ENCODE results near the gene RTEL1.

RTEL1 gene

GRCh38 chr20:63690003-63690897, 32.1 kb downstream of the RTEL1 start:
- no peak overlapping the region for H3K4me3 ChIP-seq (ENCODE audit: low read depth, low read length)
- DNase-seq (ENCODE audit: low read depth, low spot score), result no peak
- TF ChIP-seq, protein P1, sequence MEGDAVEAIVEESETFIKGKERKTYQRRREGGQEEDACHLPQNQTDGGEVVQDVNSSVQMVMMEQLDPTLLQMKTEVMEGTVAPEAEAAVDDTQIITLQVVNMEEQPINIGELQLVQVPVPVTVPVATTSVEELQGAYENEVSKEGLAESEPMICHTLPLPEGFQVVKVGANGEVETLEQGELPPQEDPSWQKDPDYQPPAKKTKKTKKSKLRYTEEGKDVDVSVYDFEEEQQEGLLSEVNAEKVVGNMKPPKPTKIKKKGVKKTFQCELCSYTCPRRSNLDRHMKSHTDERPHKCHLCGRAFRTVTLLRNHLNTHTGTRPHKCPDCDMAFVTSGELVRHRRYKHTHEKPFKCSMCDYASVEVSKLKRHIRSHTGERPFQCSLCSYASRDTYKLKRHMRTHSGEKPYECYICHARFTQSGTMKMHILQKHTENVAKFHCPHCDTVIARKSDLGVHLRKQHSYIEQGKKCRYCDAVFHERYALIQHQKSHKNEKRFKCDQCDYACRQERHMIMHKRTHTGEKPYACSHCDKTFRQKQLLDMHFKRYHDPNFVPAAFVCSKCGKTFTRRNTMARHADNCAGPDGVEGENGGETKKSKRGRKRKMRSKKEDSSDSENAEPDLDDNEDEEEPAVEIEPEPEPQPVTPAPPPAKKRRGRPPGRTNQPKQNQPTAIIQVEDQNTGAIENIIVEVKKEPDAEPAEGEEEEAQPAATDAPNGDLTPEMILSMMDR (IDR thresholded peaks at IDR 0.05; ENCODE audit: insufficient read depth, low read length, missing control alignments), result no peak
- CTCF ChIA-PET, result no interaction called here
- POLR2A ChIA-PET, result interaction anchor here (2.7 kb wide), 1 partner anchor 8 kb away, joined by 12 read pairs; no protein-coding TSS in a partner anchor

- TF ChIP-seq, protein P1 (IDR thresholded peaks at IDR 0.05; ENCODE audit: insufficient read depth, low read length, missing control alignments), result no peak
- DNase-seq (ENCODE audit: low read depth, low spot score), result no peak
- H3K4me3 ChIP-seq (ENCODE audit: low read depth, low read length), result no peak overlapping the region
- POLR2A ChIA-PET, result interaction anchor here (2.7 kb wide), 1 partner anchor 9 kb away, joined by 12 read pairs; no protein-coding TSS in a partner anchor
- CTCF ChIA-PET, result no interaction called here
These were observed 33.0 kb downstream of the RTEL1 start for GRCh38 chr20:63690898-63691710.

GRCh38 chr20:63691711-63692435, 33.8 kb downstream of the RTEL1 start:
- CTCF ChIA-PET, result no interaction called here
- no peak for DNase-seq (ENCODE audit: low read depth, low spot score)
- POLR2A ChIA-PET, result interaction anchor here (2.7 kb wide), 1 partner anchor 9 kb away, joined by 12 read pairs; no protein-coding TSS in a partner anchor
- TF ChIP-seq, protein P1 (IDR thresholded peaks at IDR 0.05; ENCODE audit: insufficient read depth, low read length, missing control alignments), result no peak
- no peak overlapping the region for H3K4me3 ChIP-seq (ENCODE audit: low read depth, low read length)

GRCh38 chr20:63692436-63693082, 34.4 kb downstream of the RTEL1 start:
- POLR2A ChIA-PET, result interaction anchor here (2.7 kb wide), 1 partner anchor 10 kb away, joined by 12 read pairs; no protein-coding TSS in a partner anchor
- TF ChIP-seq, protein P1 (IDR thresholded peaks at IDR 0.05; ENCODE audit: insufficient read depth, low read length, missing control alignments), result no peak
- no peak for DNase-seq (ENCODE audit: low read depth, low spot score)
- H3K4me3 ChIP-seq (ENCODE audit: low read depth, low read length), result no peak overlapping the region
- CTCF ChIA-PET, result no interaction called here

DNA sequence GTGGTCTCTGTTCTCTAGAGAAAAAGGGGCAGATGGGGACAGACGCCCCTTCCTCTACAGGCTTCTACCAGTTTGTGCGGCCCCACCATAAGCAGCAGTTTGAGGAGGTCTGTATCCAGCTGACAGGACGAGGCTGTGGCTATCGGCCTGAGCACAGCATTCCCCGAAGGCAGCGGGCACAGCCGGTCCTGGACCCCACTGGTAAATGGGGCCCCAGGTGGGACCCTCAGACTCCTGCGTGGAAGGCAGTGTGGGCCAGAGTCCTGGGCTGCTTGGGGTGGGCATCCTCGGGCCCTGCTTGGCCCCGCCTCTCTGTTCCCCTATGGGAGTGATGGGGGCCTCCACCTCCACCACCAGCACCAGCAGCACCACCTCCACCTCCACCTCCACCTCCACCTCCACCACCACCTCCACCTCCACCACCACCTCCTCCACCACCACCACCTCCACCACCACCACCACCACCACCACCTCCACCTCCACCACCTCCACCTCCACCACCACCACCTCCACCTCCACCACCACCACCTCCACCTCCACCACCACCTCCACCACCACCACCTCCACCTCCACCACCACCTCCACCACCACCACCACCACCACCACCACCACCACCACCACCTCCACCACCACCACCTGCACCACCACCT, 35.1 kb downstream of the RTEL1 start:
- POLR2A ChIA-PET, result interaction anchor here (2.7 kb wide), 1 partner anchor 11 kb away, joined by 12 read pairs; no protein-coding TSS in a partner anchor
- CTCF ChIA-PET, result no interaction called here
- no peak for DNase-seq (ENCODE audit: low read depth, low spot score)

More for the DNA sequence above, 35.1 kb downstream of the RTEL1 start:
- TF ChIP-seq, protein P1 (IDR thresholded peaks at IDR 0.05; ENCODE audit: insufficient read depth, low read length, missing control alignments), result no peak
- no peak overlapping the region for H3K4me3 ChIP-seq (ENCODE audit: low read depth, low read length)

Data from AG04449 (cell line).